ENCODE data around the gene JMJD7. TPM values are rescaled to one million over a fixed set of nuclear protein-coding genes. Genes with fewer than 3 reads are reported as not detected.

JMJD7 gene
- total RNA-seq, 1 donor from 2014 or later = 26.2 TPM

GRCh38 chr15:41795996-41796856 is 31.7 kb upstream of the JMJD7 start:
- H3K4me3 Mint-ChIP-seq (ENCODE audit: low read depth) = no peak overlapping the region
- DNase-seq (ENCODE audit: low spot score, unreplicated experiment) = no peak
- no peak for TF ChIP-seq CTCF (IDR thresholded peaks at IDR 0.05; ENCODE audit: unreplicated experiment)
- no peak overlapping the region for H3K27ac Mint-ChIP-seq
- no peaks in the 10 kb centered on the region for H3K4me1 Mint-ChIP-seq (ENCODE audit: low read depth)
- peaks cover 5% of the 10 kb centered on the region for H3K36me3 Mint-ChIP-seq (ENCODE audit: insufficient read depth)
- no peaks in the 10 kb centered on the region for H3K9me3 Mint-ChIP-seq (ENCODE audit: low read depth)
- no peaks in the 10 kb centered on the region for H3K27me3 Mint-ChIP-seq

- no peak for DNase-seq (ENCODE audit: low spot score, unreplicated experiment)
- Mint-ChIP-seq H3K9me3 (ENCODE audit: low read depth) (no peaks in the 10 kb centered on the region), H3K36me3 (ENCODE audit: insufficient read depth) (peaks cover 5% of the 10 kb centered on the region), H3K4me1 (ENCODE audit: low read depth) (no peaks in the 10 kb centered on the region), H3K27ac (no peak overlapping the region), H3K4me3 (ENCODE audit: low read depth) (no peak overlapping the region), H3K27me3 (no peaks in the 10 kb centered on the region)
- TF ChIP-seq CTCF (IDR thresholded peaks at IDR 0.05; ENCODE audit: unreplicated experiment) = no peak
Measured at GRCh38 chr15:41797201-41797944, 30.5 kb upstream of the JMJD7 start.

GRCh38 chr15:41798607-41799487 is 29.0 kb upstream of the JMJD7 start:
- no peaks in the 10 kb centered on the region for H3K4me1 Mint-ChIP-seq (ENCODE audit: low read depth)
- H3K9me3 Mint-ChIP-seq (ENCODE audit: low read depth) = no peaks in the 10 kb centered on the region
- H3K36me3 Mint-ChIP-seq (ENCODE audit: insufficient read depth) = peaks cover 5% of the 10 kb centered on the region
- TF ChIP-seq CTCF (IDR thresholded peaks at IDR 0.05; ENCODE audit: unreplicated experiment) = no peak
- H3K27me3 Mint-ChIP-seq = no peaks in the 10 kb centered on the region
- DNase-seq (ENCODE audit: low spot score, unreplicated experiment) = no peak
- H3K27ac Mint-ChIP-seq = no peak overlapping the region
- no peak overlapping the region for H3K4me3 Mint-ChIP-seq (ENCODE audit: low read depth)

- Mint-ChIP-seq H3K4me3 (ENCODE audit: low read depth) (no peak overlapping the region), H3K27ac (no peak overlapping the region), H3K9me3 (ENCODE audit: low read depth) (no peaks in the 10 kb centered on the region), H3K4me1 (ENCODE audit: low read depth) (no peaks in the 10 kb centered on the region), H3K36me3 (ENCODE audit: insufficient read depth) (peaks cover 5% of the 10 kb centered on the region), H3K27me3 (no peaks in the 10 kb centered on the region)
- no peak for DNase-seq (ENCODE audit: low spot score, unreplicated experiment)
- no peak for TF ChIP-seq CTCF (IDR thresholded peaks at IDR 0.05; ENCODE audit: unreplicated experiment)
Measured at GRCh38 chr15:41799488-41799805, 28.4 kb upstream of the JMJD7 start.

GRCh38 chr15:41801185-41801584 is 26.7 kb upstream of the JMJD7 start:
- H3K36me3 Mint-ChIP-seq (ENCODE audit: insufficient read depth) = peaks cover 5% of the 10 kb centered on the region
- no peak overlapping the region for H3K4me3 Mint-ChIP-seq (ENCODE audit: low read depth)
- H3K4me1 Mint-ChIP-seq (ENCODE audit: low read depth) = no peaks in the 10 kb centered on the region
- H3K27ac Mint-ChIP-seq = no peak overlapping the region
- TF ChIP-seq CTCF (IDR thresholded peaks at IDR 0.05; ENCODE audit: unreplicated experiment) = no peak
- H3K27me3 Mint-ChIP-seq = no peaks in the 10 kb centered on the region
- no peaks in the 10 kb centered on the region for H3K9me3 Mint-ChIP-seq (ENCODE audit: low read depth)
- DNase-seq (ENCODE audit: low spot score, unreplicated experiment) = no peak

All from progenitor cell of endocrine pancreas (in vitro differentiated cells).